Esophagus mucosa (tissue), 1 donor: ENCODE results near the gene ZSCAN16. TPM values are rescaled to one million over a fixed set of nuclear protein-coding genes. Genes with fewer than 3 reads are reported as not detected.

Experiments
- total RNA-seq: library from RNA; stranded (reverse); gene quantifications from one replicate; pipeline ENCODE4 v1.2.4, GENCODE V29; 2023
- donor health status: DM: yes; HTN: yes; CAD: no.

The ZSCAN16 gene
- total RNA-seq, 1 donor from 2014 or later: 2.9 TPM

Other genes with a start within 250 kb of the ZSCAN16 start
- gene OR2B2, start 212.2 kb upstream of the ZSCAN16 start, total RNA-seq: not detected
- not detected for gene OR2B6, start 167.4 kb upstream of the ZSCAN16 start, total RNA-seq
- gene ZNF165, start 44.0 kb upstream of the ZSCAN16 start, total RNA-seq: 3.0 TPM
- 6.6 TPM for gene ZKSCAN8, start 17.3 kb downstream of the ZSCAN16 start, total RNA-seq
- gene ZSCAN9, start 100.7 kb downstream of the ZSCAN16 start, total RNA-seq: 6.4 TPM
- gene ZKSCAN4, start 127.7 kb downstream of the ZSCAN16 start, total RNA-seq: 2.6 TPM
- gene NKAPL, start 134.7 kb downstream of the ZSCAN16 start, total RNA-seq: 0.12 TPM
- 3.5 TPM for gene ZSCAN26, start 142.5 kb downstream of the ZSCAN16 start, total RNA-seq
- 0.76 TPM for gene PGBD1, start 157.0 kb downstream of the ZSCAN16 start, total RNA-seq
- gene ZSCAN31, start 211.5 kb downstream of the ZSCAN16 start, total RNA-seq: 9.4 TPM
- gene ZKSCAN3, start 225.3 kb downstream of the ZSCAN16 start, total RNA-seq: 2.4 TPM